Measurements from ENCODE around the gene SBNO1. TPM values are rescaled to one million over a fixed set of nuclear protein-coding genes. Genes with fewer than 3 reads are reported as not detected.
A peak's percentile ranks its signal among the peaks of the same experiment; 100 is the strongest.
"Not testable (repeated sequence)": the region's sequence is repeated elsewhere in the genome, so short reads cannot be mapped to it uniquely, and the experiment has no call there.

The SBNO1 gene
- polyA plus RNA-seq, 1 donor: 18.7 TPM

GRCh38 chr12:123344086-123344485 is 20.6 kb downstream of the SBNO1 start:
- no peak for DNase-seq

- DNase-seq: no peak
Measured at GRCh38 chr12:123337070-123337469, 27.6 kb downstream of the SBNO1 start.

GRCh38 chr12:123336530-123336929 is 28.1 kb downstream of the SBNO1 start:
- no peak for DNase-seq

GRCh38 chr12:123335490-123335889 is 29.2 kb downstream of the SBNO1 start:
- no peak for DNase-seq

GRCh38 chr12:123329799-123330198 is 34.8 kb downstream of the SBNO1 start:
- DNase-seq: no peak

GRCh38 chr12:123319826-123320225 is 44.8 kb downstream of the SBNO1 start:
- no peak for DNase-seq

- DNase-seq: no peak
Measured at GRCh38 chr12:123319273-123319672, 45.4 kb downstream of the SBNO1 start.

- not testable (repeated sequence) for DNase-seq
Measured at GRCh38 chr12:123313046-123313445, 51.6 kb downstream of the SBNO1 start.

GRCh38 chr12:123306200-123306599 is 58.4 kb downstream of the SBNO1 start:
- no peak for DNase-seq

- no peak for DNase-seq
Measured at GRCh38 chr12:123305136-123305535, 59.5 kb downstream of the SBNO1 start.

- DNase-seq: no peak
Measured at GRCh38 chr12:123293178-123293760, 71.4 kb downstream of the SBNO1 start.

GRCh38 chr12:123289911-123290310 is 74.7 kb downstream of the SBNO1 start:
- DNase-seq: no peak

GRCh38 chr12:123288751-123289346 is 75.8 kb downstream of the SBNO1 start:
- DNase-seq: no peak

GRCh38 chr12:123286652-123287373 is 77.8 kb downstream of the SBNO1 start:
- DNase-seq: no peak

- no peak for DNase-seq
Measured at GRCh38 chr12:123284669-123285068, 80.0 kb downstream of the SBNO1 start.

- DNase-seq: no peak
Measured at GRCh38 chr12:123283461-123283860, 81.2 kb downstream of the SBNO1 start.

GRCh38 chr12:123282111-123282510 is 82.5 kb downstream of the SBNO1 start:
- no peak for DNase-seq

- DNase-seq: no peak
Measured at GRCh38 chr12:123280971-123281370, 83.7 kb downstream of the SBNO1 start.

GRCh38 chr12:123278101-123278627 is 86.5 kb downstream of the SBNO1 start:
- DNase-seq: no peak

- no peak for DNase-seq
Measured at GRCh38 chr12:123273166-123273565, 91.5 kb downstream of the SBNO1 start.

GRCh38 chr12:123271001-123271668 is 93.5 kb downstream of the SBNO1 start:
- DNase-seq: peak; percentile 69

- DNase-seq: peak; percentile 48
Measured at GRCh38 chr12:123270214-123271000, 94.2 kb downstream of the SBNO1 start.

- no peak for DNase-seq
Measured at GRCh38 chr12:123269896-123270213, 94.8 kb downstream of the SBNO1 start.
